NCI-H82 treated with DMSO at 0.1 percent for 48 hours (cell line): ENCODE measurements around the gene AGK.

Experiments used
- DNase-seq: peaks from one replicate; lab custom pipeline; 2025; ENCODE audit not compliant: unreplicated experiment; lab: John Stamatoyannopoulos, UW

AGK gene

DNA sequence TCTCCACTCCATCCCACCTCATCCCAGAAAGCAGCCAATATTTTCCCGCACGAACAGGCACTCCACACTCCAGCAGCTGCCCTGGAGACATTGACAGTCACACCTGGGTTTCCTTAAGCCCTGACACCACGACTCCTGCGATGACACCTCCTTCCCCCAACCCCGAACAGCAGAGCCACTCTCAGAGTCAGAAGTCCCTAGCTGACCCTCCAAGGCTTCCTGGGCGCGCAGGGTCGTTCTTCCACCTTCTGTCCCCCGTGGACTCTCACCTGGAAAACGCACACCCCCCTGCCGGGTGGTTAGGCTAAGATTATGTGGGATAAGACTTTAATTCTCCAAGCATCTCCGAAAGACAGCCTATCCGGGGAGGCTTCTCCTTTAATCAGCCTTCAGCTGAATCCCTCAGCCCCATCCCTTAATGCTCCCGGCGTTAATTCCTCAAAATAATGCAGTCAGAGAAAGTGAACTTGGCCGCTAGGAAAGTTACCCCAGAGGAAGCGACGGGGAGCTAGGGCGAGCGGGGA lies 149.7 kb downstream of the AGK start:
- DNase-seq: peak; percentile 50

DNA sequence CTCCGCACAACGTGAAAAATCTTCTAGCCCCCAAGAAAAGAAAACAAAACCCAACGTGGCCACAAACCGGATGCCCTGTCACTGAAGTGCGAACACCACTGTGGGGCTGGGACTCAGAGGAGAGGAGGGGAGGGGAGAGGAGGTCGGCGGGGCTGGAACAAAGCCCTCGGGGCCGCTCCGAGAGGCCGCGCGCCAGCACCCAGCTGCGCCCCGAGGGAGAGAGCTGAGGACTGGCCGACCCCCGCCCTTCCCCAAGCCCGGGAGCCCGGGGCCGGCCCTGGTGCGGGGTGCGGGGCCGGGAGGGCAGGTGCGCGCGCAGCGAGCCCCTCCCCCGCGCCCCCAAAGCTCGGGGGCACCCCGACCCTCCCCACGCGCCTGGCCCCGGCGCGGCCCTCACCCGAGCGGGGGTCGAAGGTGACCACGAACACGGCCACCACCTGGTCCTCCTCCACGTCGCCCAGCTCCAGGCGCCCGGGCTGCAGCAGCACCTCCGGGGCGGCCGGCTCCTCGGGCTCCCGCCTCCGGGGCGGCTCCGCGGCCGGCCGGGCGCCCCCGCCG lies 150.4 kb downstream of the AGK start:
- no peak for DNase-seq

DNA sequence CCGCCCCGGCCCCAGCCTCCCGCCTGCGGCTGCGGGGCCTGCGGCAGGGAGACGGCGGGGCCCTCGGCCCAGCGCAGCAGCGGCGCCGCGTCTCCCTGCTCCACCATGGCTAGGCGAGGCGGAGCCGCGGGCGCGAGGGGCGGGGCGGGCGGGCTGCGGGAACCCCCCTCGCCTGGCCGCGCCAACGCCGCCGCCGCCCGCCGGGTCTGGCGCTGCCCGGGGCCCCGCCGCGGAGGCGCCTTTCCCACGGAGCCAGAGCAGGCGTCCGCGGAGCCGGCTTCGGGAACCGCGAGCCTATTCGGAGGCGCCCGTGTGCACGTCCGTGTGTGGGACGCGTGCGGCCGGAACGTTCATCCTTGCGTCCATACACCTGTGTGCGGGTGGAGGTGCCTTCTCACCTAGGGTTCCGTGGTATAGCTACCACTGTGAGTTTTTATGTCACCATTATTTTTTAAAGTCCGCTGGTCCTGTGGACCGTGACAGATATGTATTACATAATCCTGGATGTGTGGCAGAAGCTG lies 150.9 kb downstream of the AGK start, which contains the start of gene DENND11:
Gene DENND11, minus strand, starts transcription at position 120 of the 521 bp plus-strand sequence. Its CDS starts 13 bp downstream, at position 107.
- DNase-seq: no peak

DNA sequence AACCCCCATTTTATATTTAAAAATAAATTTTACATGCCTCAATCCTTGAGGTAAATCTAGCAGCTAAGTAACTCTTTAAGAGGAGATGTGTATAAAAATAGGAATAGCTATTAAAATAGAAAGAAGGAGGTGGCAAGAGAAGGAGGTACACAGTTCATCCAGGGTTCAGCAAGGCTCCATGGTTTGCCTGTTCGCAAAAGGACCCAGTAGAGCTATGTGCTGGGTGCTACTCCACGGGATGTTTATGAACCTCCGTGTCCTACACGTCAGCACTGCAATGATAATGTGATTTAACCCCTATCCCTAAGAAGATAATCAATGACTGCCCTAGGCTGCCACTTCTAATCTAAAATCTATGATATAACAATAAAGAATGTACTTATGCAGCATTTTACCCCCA lies 151.7 kb downstream of the AGK start:
- no peak for DNase-seq

DNA sequence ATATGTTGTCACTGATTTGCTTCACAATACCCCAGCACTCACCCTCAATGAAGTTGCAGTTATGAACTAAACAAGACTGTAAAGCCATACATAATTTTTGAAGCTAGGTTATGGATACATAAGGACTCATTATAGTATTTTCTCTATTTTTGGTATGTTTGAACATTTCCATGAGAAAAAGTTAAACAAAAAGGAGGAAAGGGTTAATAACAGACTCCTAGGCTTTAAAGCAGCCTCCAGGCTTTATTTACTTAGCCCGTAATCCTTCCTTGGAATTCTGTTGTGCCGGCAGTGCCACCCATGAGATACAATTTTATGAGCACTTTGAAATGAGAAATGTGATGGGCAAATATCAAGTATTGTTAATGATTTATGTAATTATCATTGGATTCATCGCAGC lies 152.9 kb downstream of the AGK start:
- no peak for DNase-seq

DNA sequence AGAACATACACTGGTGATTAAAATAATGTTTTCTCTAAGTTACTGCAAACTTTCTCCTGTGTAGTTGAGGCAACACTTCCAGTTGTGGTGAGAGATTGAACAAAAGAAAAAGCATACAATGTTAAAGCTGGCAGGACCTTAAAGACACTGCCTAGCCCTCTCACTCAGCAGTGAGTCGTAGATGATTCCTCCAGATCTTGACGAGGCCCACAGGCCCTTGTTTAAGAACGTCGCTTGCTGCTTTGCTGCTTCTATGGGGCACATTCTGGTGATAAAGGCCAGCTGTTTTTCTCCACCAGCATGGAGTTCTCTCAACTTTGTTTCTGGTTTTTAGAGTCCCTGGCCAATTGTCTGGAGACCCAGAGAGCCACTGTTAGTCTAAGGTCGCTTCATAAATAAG lies 153.5 kb downstream of the AGK start:
- DNase-seq: no peak
